RWPE2 (cell line): ENCODE results near the gene TIPARP.
"Not testable (repeated sequence)": the region's sequence is repeated elsewhere in the genome, so short reads cannot be mapped to it uniquely, and the experiment has no call there.

Experiments
- ATAC-seq: fragments of 200-7000 bp; cut with Tn5 transposase; 3 replicates; pipeline ENCODE4 v1.9.1; 2021; ENCODE audit warnings: low read depth
- DNase-seq: peaks from one replicate; pipeline ENCODE4 v3.0.0-alpha.2; 2020; ENCODE audit warnings: low spot score
- H3K27ac ChIP-seq: fragments of 450-650 bp; 2 replicates; pipeline ENCODE4 v1.5.1; 2017; ENCODE audit warnings: mild to moderate bottlenecking; ENCODE audit not compliant: poor library complexity, severe bottlenecking
- H3K27me3 ChIP-seq: fragments of 250-450 bp; sonication (Bioruptor Pico); 2 replicates; pipeline ENCODE4 v1.5.1; 2021; ENCODE audit warnings: mild to moderate bottlenecking, moderate library complexity; ENCODE audit not compliant: insufficient read depth, poor library complexity, severe bottlenecking
- H3K36me3 ChIP-seq: fragments of 250-450 bp; sonication (Bioruptor Pico); 2 replicates; pipeline ENCODE4 v1.5.1; 2020; ENCODE audit warnings: low read depth, mild to moderate bottlenecking, moderate library complexity
- H3K4me1 ChIP-seq: fragments of 250-450 bp; sonication (Bioruptor Pico); 2 replicates; pipeline ENCODE4 v1.5.1; 2021; ENCODE audit warnings: mild to moderate bottlenecking, moderate library complexity; ENCODE audit not compliant: insufficient read depth, poor library complexity, severe bottlenecking
- H3K4me3 ChIP-seq: fragments of 250-450 bp; sonication (Bioruptor Pico); 2 replicates; pipeline ENCODE4 v1.5.1; 2021; ENCODE audit warnings: mild to moderate bottlenecking, moderate library complexity; ENCODE audit not compliant: severe bottlenecking
- H3K9me3 ChIP-seq: fragments of 250-450 bp; sonication (Bioruptor Pico); 2 replicates; pipeline ENCODE4 v1.5.1; 2021; ENCODE audit warnings: mild to moderate bottlenecking, moderate library complexity; ENCODE audit not compliant: severe bottlenecking
- CTCF ChIP-seq: fragments of 450-650 bp; IDR thresholded peaks from one replicate; pipeline ENCODE4 v1.5.1; 2017; ENCODE audit warnings: mild to moderate bottlenecking, moderate library complexity; ENCODE audit not compliant: poor library complexity, severe bottlenecking

Gene TIPARP

GRCh38 chr3:156646958-156647357 lies 27.4 kb upstream of the TIPARP start:
- no peak for TF ChIP-seq CTCF
- ATAC-seq (no peak), DNase-seq (no peak)
- Histone ChIP-seq H3K27ac (no peak overlapping the region), H3K27me3 (no peaks in the 10 kb centered on the region), H3K4me1 (no peaks in the 10 kb centered on the region), H3K4me3 (no peak overlapping the region), H3K36me3 (no peaks in the 10 kb centered on the region), H3K9me3 (no peaks in the 10 kb centered on the region)

- TF ChIP-seq CTCF, result no peak
- H3K27ac ChIP-seq, result no peak overlapping the region
- H3K4me3 ChIP-seq, result no peak overlapping the region
- no peaks in the 10 kb centered on the region for H3K36me3 ChIP-seq
- no peak for DNase-seq
- H3K4me1 ChIP-seq, result no peaks in the 10 kb centered on the region
- H3K9me3 ChIP-seq, result no peaks in the 10 kb centered on the region
- ATAC-seq, result no peak
- H3K27me3 ChIP-seq, result no peaks in the 10 kb centered on the region
Observed at GRCh38 chr3:156648086-156648485, 26.3 kb upstream of the TIPARP start.

- H3K4me1 ChIP-seq, result no peaks in the 10 kb centered on the region
- H3K27me3 ChIP-seq, result no peaks in the 10 kb centered on the region
- H3K36me3 ChIP-seq, result no peaks in the 10 kb centered on the region
- DNase-seq, result no peak
- no peak for ATAC-seq
- H3K4me3 ChIP-seq, result no peak overlapping the region
- no peak overlapping the region for H3K27ac ChIP-seq
- TF ChIP-seq CTCF, result no peak
- no peaks in the 10 kb centered on the region for H3K9me3 ChIP-seq
Observed at GRCh38 chr3:156649681-156650080, 24.7 kb upstream of the TIPARP start.

- not testable (repeated sequence) for H3K4me3 ChIP-seq, H3K27me3 ChIP-seq, H3K4me1 ChIP-seq, H3K9me3 ChIP-seq, H3K27ac ChIP-seq, DNase-seq, H3K36me3 ChIP-seq, ATAC-seq
Observed at GRCh38 chr3:156652661-156653060, 21.7 kb upstream of the TIPARP start.

GRCh38 chr3:156654834-156655233 lies 19.6 kb upstream of the TIPARP start:
- no peaks in the 10 kb centered on the region for H3K27me3 ChIP-seq
- no peak for DNase-seq
- H3K27ac ChIP-seq, result no peak overlapping the region
- no peaks in the 10 kb centered on the region for H3K9me3 ChIP-seq
- no peak for TF ChIP-seq CTCF
- H3K4me3 ChIP-seq, result no peak overlapping the region
- H3K4me1 ChIP-seq, result no peaks in the 10 kb centered on the region
- H3K36me3 ChIP-seq, result no peaks in the 10 kb centered on the region
- no peak for ATAC-seq
